HCT116 (cell line): ENCODE data around the gene ADGRL3. TPM values are rescaled to one million over a fixed set of nuclear protein-coding genes. Genes with fewer than 3 reads are reported as not detected.

Experiments
- ATAC-seq: fragments of 200-7000 bp; cut with Tn5 transposase; 2 replicates; pipeline ENCODE4 v1.9.1; 2020; ENCODE audit warnings: mild to moderate bottlenecking, moderate library complexity
- BruUV-seq: library from RNA; stranded (reverse); fragments of 400-500 nt; replicated peaks from 2 replicates; lab custom pipeline; 2021; lab: Mats Ljungman, UMichigan
- CTCF ChIA-PET: fragments of 300-600 bp; sonication (Branson Sonifier 250); formaldehyde crosslinking; loops from one replicate; lab custom pipeline; 2021; ENCODE audit warnings: antibody characterized with exemption; lab: Charles Lee
- POLR2A ChIA-PET: fragments of 300-600, 350-600 bp; sonication (Branson Sonifier 250); formaldehyde crosslinking; loops from one replicate; lab custom pipeline; 2021; ENCODE audit warnings: antibody characterized with exemption; lab: Charles Lee
- RAD21 ChIA-PET, 2 experiments: fragments of 300-600 bp; sonication (Branson Sonifier 250); formaldehyde crosslinking; loops; one replicate each; lab custom pipeline; 2023; ENCODE audit warnings: low total read pairs in 2 of 2; ENCODE audit not compliant: uncharacterized antibody in 2 of 2, unreplicated experiment in 2 of 2, low non-redundant PET in 1 of 2; lab: Charles Lee
- DNase-seq: peaks from one replicate; pipeline ENCODE4 v3.0.0-alpha.2; 2010; ENCODE audit warnings: low read depth, low spot score
- H2AFZ ChIP-seq: fragments of 200-600 bp; shearing (Covaris generic), sonication (generic); 2 replicates; pipeline ENCODE4 v1.6.1; 2017; ENCODE audit warnings: low read depth, mixed run types, mixed read lengths, antibody characterized with exemption, low read length; ENCODE audit not compliant: poor library complexity, severe bottlenecking
- H3K27ac ChIP-seq: 2 replicates; pipeline ENCODE4 v1.5.1; 2012; ENCODE audit warnings: low read depth, low read length
- H3K27me3 ChIP-seq: fragments of 200-600 bp; sonication (generic); 2 replicates; pipeline ENCODE4 v1.6.1; 2016; ENCODE audit warnings: mixed run types, low read length, mixed read lengths; ENCODE audit not compliant: insufficient read depth
- H3K36me3 ChIP-seq, 2 experiments: fragments of 200-500 bp in 1 of 2; fragments of 200-600 bp in 1 of 2; sonication (Bioruptor generic) in 1 of 2; sonication (generic) in 1 of 2; 2 replicates each; pipeline versions ENCODE4 v1.5.1 to v1.6.1; 2014 to 2016; ENCODE audit warnings: low read length in 2 of 2, inconsistent platforms in 1 of 2, mixed read lengths in 1 of 2, mixed run types in 1 of 2; ENCODE audit not compliant: insufficient read depth in 2 of 2, control insufficient read depth in 1 of 2
- H3K4me1 ChIP-seq, 2 experiments: fragments of 200-600 bp in 1 of 2; sonication (generic) in 1 of 2; 2 replicates each; pipeline versions ENCODE4 v1.5.1 to v1.6.1; 2012 to 2017; ENCODE audit warnings: low read length in 2 of 2, inconsistent platforms in 1 of 2, mild to moderate bottlenecking in 1 of 2, mixed read lengths in 1 of 2, mixed run types in 1 of 2, moderate library complexity in 1 of 2; ENCODE audit not compliant: insufficient read depth in 2 of 2, control insufficient read depth in 1 of 2
- H3K4me2 ChIP-seq: fragments of 200-600 bp; sonication (generic); 2 replicates; pipeline ENCODE4 v1.6.1; 2017; ENCODE audit warnings: mixed run types, low read length, mixed read lengths
- H3K4me3 ChIP-seq, 2 experiments: fragments of 200-600 bp in 1 of 2; sonication (generic) in 1 of 2; replicated peaks in 1 of 2; 2 replicates each; pipeline ENCODE4 v1.5.1; 2011 to 2016; ENCODE audit warnings: low read length in 2 of 2, control low read depth in 1 of 2, low read depth in 1 of 2, mild to moderate bottlenecking in 1 of 2, mixed read lengths in 1 of 2, mixed run types in 1 of 2
- H3K79me2 ChIP-seq: fragments of 200-600 bp; sonication (generic); 2 replicates; pipeline ENCODE4 v1.6.1; 2017; ENCODE audit warnings: mild to moderate bottlenecking, mixed run types, low read length, moderate library complexity, mixed read lengths; ENCODE audit not compliant: insufficient read depth
- H3K9ac ChIP-seq: fragments of 200-600 bp; sonication (generic); 2 replicates; pipeline ENCODE4 v1.6.1; 2016; ENCODE audit warnings: low read length, mixed read lengths
- H3K9me2 ChIP-seq: fragments of 200-600 bp; sonication (generic), shearing (Covaris generic); 2 replicates; pipeline ENCODE4 v1.6.1; 2017; ENCODE audit warnings: mixed run types, mild to moderate bottlenecking, moderate library complexity; ENCODE audit not compliant: insufficient read depth
- H3K9me3 ChIP-seq, 2 experiments: fragments of 200-500 bp in 1 of 2; fragments of 200-600 bp in 1 of 2; sonication (Bioruptor generic) in 1 of 2; sonication (generic) in 1 of 2; 2 replicates each; pipeline ENCODE4 v1.6.1; 2014 to 2017; ENCODE audit warnings: low read length in 2 of 2, mixed read lengths in 2 of 2, inconsistent platforms in 1 of 2, low read depth in 1 of 2, mild to moderate bottlenecking in 1 of 2, mixed run types in 1 of 2, moderate library complexity in 1 of 2; ENCODE audit not compliant: control insufficient read depth in 1 of 2, insufficient read depth in 1 of 2
- H4K20me1 ChIP-seq: fragments of 200-600 bp; sonication (generic), shearing (Covaris generic); 2 replicates; pipeline ENCODE4 v1.6.1; 2017; ENCODE audit warnings: mixed run types, mild to moderate bottlenecking, moderate library complexity; ENCODE audit not compliant: insufficient read depth
- CBX3 ChIP-seq: IDR thresholded peaks from 2 replicates; pipeline ENCODE4 v1.6.1; 2012; ENCODE audit warnings: low read depth
- ELF1 ChIP-seq: IDR thresholded peaks from 2 replicates; pipeline ENCODE4 v1.6.1; 2012; ENCODE audit warnings: low read depth, borderline replicate concordance
- EZH2 ChIP-seq: fragments of 200-600 bp; sonication (generic); IDR thresholded peaks from 2 replicates; pipeline ENCODE4 v1.6.1; 2017; ENCODE audit warnings: antibody characterized with exemption, mixed run types
- EZH2phosphoT487 ChIP-seq: fragments of 200-600 bp; IDR thresholded peaks from 2 replicates; pipeline ENCODE4 v1.6.1; 2018; ENCODE audit warnings: antibody characterized with exemption, borderline replicate concordance
- FOSL1 ChIP-seq: IDR thresholded peaks from 2 replicates; pipeline ENCODE4 v1.6.1; 2012; ENCODE audit warnings: low read depth
- POLR2A ChIP-seq: IDR thresholded peaks from 2 replicates; pipeline ENCODE4 v1.7.0; 2011; ENCODE audit warnings: borderline replicate concordance; ENCODE audit not compliant: insufficient read depth, insufficient read length; ENCODE audit errors: extremely low read depth
- SIN3A ChIP-seq: IDR thresholded peaks from 2 replicates; pipeline ENCODE4 v1.6.1; 2012; ENCODE audit warnings: low read depth
- SP1 ChIP-seq: IDR thresholded peaks from 2 replicates; pipeline ENCODE4 v1.6.1; 2012; ENCODE audit warnings: low read depth
- SRF ChIP-seq: IDR thresholded peaks from 2 replicates; pipeline ENCODE4 v1.6.1; 2012; ENCODE audit warnings: low read depth
- TCF7L2 ChIP-seq: IDR thresholded peaks from 2 replicates; pipeline ENCODE4 v1.7.0; 2011; ENCODE audit warnings: borderline replicate concordance, inconsistent platforms; ENCODE audit not compliant: insufficient read depth, insufficient read length; ENCODE audit errors: extremely low read depth
- YY1 ChIP-seq: IDR thresholded peaks from 2 replicates; pipeline ENCODE4 v1.6.1; 2011; ENCODE audit warnings: low read length, low read depth, moderate library complexity, mild to moderate bottlenecking; ENCODE audit not compliant: insufficient replicate concordance; ENCODE audit errors: extremely low read depth
- ZFX ChIP-seq: fragments of 450-650 bp; IDR thresholded peaks from 2 replicates; pipeline ENCODE4 v1.6.1; 2017
- intact Hi-C: fragments of 100-400 bp; cut with micrococcal nuclease; formaldehyde crosslinking; loops from 2 replicates; pipeline ENCODE4 v1.10.0; 2022
- total RNA-seq: library from RNA; stranded (reverse); gene quantifications from one replicate; pipeline ENCODE4 v1.2.1, GENCODE V29; 2021; ENCODE audit not compliant: unreplicated experiment
- TF ChIP-seq, protein P1 (sequence below): IDR thresholded peaks from 2 replicates; pipeline ENCODE4 v1.6.1; 2012
- TF ChIP-seq, protein P2 (sequence below): IDR thresholded peaks from 2 replicates; pipeline ENCODE4 v1.6.1; 2011; ENCODE audit warnings: mild to moderate bottlenecking, low read length, moderate library complexity; ENCODE audit not compliant: insufficient replicate concordance; ENCODE audit errors: extremely low read depth
- TF ChIP-seq, protein P3 (sequence below): IDR thresholded peaks from 2 replicates; pipeline ENCODE4 v1.6.1; 2012
- TF ChIP-seq, protein P4 (sequence below): IDR thresholded peaks from 2 replicates; pipeline ENCODE4 v1.6.1; 2012; ENCODE audit warnings: low read depth

The ADGRL3 gene
- total RNA-seq, 1 experiment from 2014 or later: not detected

DNA sequence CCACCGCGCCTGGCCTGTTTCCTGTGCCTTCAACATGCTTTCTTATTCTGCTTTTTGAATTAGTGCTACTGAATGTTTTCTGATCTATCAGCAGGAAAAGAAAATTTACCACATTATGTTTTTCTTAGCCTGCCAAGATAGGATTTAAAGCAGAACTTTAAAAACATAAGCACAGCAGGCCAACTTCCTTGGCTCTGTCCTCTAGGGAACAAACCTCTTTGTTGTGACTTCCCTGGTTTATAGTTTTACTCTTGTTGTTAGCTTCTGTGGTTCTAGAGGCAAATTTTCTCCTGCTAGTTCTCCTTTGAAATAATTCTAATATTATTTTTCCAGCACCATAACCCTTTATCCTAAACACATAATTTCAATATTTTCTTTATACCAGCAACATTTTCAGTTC lies 605.1 kb downstream of the ADGRL3 start:
- peaks cover 0 to 12% of the 10 kb centered on the region in 2 experiments; a peak in 2 of 4 replicates for H3K9me3 ChIP-seq
- H3K27ac ChIP-seq: no peak overlapping the region
- ChIA-PET RAD21 (no interaction called here), POLR2A (no interaction called here), CTCF (no interaction called here)
- no TSS peak for BruUV-seq
- H3K79me2 ChIP-seq: no peaks in the 10 kb centered on the region
- H2AFZ ChIP-seq: no peak overlapping the region
- H3K9me2 ChIP-seq: no peaks in the 10 kb centered on the region
- H3K4me3 ChIP-seq: no peak overlapping the region
- H3K4me1 ChIP-seq: no peaks in the 10 kb centered on the region
- H3K27me3 ChIP-seq: no peaks in the 10 kb centered on the region
- no peak overlapping the region for H3K4me2 ChIP-seq
- H4K20me1 ChIP-seq: no peaks in the 10 kb centered on the region
- DNase-seq (no peak), ATAC-seq (no peak)
- no peak for TF ChIP-seq SRF
- no peak for TF ChIP-seq ZFX
- TF ChIP-seq, protein P1, sequence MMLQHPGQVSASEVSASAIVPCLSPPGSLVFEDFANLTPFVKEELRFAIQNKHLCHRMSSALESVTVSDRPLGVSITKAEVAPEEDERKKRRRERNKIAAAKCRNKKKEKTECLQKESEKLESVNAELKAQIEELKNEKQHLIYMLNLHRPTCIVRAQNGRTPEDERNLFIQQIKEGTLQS: no peak
- TF ChIP-seq, all 23 proteins: peak for 0
- intact Hi-C loops: no loop called here
- H3K36me3 ChIP-seq: no peaks in the 10 kb centered on the region; a peak in 1 of 4 replicates
- H3K9ac ChIP-seq: no peak overlapping the region

DNA sequence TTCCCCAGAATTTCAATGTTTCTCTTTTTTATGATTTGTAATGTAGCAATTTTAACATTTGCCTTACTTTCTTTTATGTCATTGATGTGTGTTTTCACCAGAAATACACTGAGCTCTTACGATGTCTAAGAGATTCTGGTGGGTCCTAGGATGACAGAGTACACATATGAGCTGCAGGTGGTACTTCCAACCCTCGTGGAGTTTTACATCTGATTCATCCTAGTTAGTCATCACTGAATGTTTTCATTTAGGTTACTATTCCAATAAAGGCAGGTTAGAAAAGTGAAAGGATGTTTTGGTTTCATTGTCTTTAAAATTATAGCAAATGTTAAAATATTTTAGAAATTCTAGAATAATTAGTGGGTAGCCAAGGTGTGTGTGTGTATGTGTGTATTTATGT lies 605.9 kb downstream of the ADGRL3 start:
- Histone ChIP-seq H3K27me3 (no peaks in the 10 kb centered on the region), H3K4me2 (no peak overlapping the region), H3K4me3 (no peak overlapping the region), H3K9ac (no peak overlapping the region), H3K27ac (no peak overlapping the region), H3K9me3 (peaks cover 0 to 14% of the 10 kb centered on the region in 2 experiments; a peak in 2 of 4 replicates), H3K36me3 (no peaks in the 10 kb centered on the region; a peak in 1 of 4 replicates), H3K79me2 (no peaks in the 10 kb centered on the region), H2AFZ (no peak overlapping the region), H3K4me1 (no peaks in the 10 kb centered on the region), H3K9me2 (no peaks in the 10 kb centered on the region), H4K20me1 (no peaks in the 10 kb centered on the region)
- BruUV-seq: no TSS peak
- DNase-seq (no peak), ATAC-seq (no peak)
- intact Hi-C loops: no loop called here
- ChIA-PET POLR2A (no interaction called here), CTCF (no interaction called here), RAD21 (no interaction called here)
- TF ChIP-seq TCF7L2 (no peak), ELF1 (no peak), SIN3A (no peak), SP1 (no peak), YY1 (no peak), EZH2 (no peak), EZH2phosphoT487 (no peak), FOSL1 (no peak), CBX3 (no peak), ZFX (no peak), POLR2A (no peak)
- TF ChIP-seq, protein P2, sequence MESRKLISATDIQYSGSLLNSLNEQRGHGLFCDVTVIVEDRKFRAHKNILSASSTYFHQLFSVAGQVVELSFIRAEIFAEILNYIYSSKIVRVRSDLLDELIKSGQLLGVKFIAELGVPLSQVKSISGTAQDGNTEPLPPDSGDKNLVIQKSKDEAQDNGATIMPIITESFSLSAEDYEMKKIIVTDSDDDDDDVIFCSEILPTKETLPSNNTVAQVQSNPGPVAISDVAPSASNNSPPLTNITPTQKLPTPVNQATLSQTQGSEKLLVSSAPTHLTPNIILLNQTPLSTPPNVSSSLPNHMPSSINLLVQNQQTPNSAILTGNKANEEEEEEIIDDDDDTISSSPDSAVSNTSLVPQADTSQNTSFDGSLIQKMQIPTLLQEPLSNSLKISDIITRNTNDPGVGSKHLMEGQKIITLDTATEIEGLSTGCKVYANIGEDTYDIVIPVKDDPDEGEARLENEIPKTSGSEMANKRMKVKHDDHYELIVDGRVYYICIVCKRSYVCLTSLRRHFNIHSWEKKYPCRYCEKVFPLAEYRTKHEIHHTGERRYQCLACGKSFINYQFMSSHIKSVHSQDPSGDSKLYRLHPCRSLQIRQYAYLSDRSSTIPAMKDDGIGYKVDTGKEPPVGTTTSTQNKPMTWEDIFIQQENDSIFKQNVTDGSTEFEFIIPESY: no peak
- TF ChIP-seq, protein P3, sequence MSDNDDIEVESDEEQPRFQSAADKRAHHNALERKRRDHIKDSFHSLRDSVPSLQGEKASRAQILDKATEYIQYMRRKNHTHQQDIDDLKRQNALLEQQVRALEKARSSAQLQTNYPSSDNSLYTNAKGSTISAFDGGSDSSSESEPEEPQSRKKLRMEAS: no peak
- TF ChIP-seq, protein P4, sequence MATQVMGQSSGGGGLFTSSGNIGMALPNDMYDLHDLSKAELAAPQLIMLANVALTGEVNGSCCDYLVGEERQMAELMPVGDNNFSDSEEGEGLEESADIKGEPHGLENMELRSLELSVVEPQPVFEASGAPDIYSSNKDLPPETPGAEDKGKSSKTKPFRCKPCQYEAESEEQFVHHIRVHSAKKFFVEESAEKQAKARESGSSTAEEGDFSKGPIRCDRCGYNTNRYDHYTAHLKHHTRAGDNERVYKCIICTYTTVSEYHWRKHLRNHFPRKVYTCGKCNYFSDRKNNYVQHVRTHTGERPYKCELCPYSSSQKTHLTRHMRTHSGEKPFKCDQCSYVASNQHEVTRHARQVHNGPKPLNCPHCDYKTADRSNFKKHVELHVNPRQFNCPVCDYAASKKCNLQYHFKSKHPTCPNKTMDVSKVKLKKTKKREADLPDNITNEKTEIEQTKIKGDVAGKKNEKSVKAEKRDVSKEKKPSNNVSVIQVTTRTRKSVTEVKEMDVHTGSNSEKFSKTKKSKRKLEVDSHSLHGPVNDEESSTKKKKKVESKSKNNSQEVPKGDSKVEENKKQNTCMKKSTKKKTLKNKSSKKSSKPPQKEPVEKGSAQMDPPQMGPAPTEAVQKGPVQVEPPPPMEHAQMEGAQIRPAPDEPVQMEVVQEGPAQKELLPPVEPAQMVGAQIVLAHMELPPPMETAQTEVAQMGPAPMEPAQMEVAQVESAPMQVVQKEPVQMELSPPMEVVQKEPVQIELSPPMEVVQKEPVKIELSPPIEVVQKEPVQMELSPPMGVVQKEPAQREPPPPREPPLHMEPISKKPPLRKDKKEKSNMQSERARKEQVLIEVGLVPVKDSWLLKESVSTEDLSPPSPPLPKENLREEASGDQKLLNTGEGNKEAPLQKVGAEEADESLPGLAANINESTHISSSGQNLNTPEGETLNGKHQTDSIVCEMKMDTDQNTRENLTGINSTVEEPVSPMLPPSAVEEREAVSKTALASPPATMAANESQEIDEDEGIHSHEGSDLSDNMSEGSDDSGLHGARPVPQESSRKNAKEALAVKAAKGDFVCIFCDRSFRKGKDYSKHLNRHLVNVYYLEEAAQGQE: no peak
